GM12865 (cell line): ENCODE measurements around the gene OR51A4.

ENCODE experiments used
- DNase-seq: peaks from one replicate; pipeline ENCODE4 v3.0.0; 2010; ENCODE audit warnings: low read depth
- H3K4me3 ChIP-seq: 2 replicates; pipeline ENCODE4 v1.5.1; 2011; ENCODE audit warnings: mild to moderate bottlenecking, low read depth, low read length, control low read depth
- TF ChIP-seq, protein P1 (sequence below): IDR thresholded peaks from 2 replicates; pipeline ENCODE4 v1.5.1; 2011; ENCODE audit warnings: low read length, control low read depth, low read depth, inconsistent platforms; ENCODE audit not compliant: insufficient read depth; ENCODE audit errors: missing control alignments

Gene OR51A4

GRCh38 chr11:4947505-4947904 is at the start of gene OR51A4:
TSS of gene OR51A4 (minus strand) at chr11:4947605. CDS start at chr11:4947100, 505 bp downstream.
- H3K4me3 ChIP-seq: no peak within 1 kb of the TSS
- no peak for DNase-seq
- TF ChIP-seq, protein P1, sequence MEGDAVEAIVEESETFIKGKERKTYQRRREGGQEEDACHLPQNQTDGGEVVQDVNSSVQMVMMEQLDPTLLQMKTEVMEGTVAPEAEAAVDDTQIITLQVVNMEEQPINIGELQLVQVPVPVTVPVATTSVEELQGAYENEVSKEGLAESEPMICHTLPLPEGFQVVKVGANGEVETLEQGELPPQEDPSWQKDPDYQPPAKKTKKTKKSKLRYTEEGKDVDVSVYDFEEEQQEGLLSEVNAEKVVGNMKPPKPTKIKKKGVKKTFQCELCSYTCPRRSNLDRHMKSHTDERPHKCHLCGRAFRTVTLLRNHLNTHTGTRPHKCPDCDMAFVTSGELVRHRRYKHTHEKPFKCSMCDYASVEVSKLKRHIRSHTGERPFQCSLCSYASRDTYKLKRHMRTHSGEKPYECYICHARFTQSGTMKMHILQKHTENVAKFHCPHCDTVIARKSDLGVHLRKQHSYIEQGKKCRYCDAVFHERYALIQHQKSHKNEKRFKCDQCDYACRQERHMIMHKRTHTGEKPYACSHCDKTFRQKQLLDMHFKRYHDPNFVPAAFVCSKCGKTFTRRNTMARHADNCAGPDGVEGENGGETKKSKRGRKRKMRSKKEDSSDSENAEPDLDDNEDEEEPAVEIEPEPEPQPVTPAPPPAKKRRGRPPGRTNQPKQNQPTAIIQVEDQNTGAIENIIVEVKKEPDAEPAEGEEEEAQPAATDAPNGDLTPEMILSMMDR: no peak

GRCh38 chr11:4994551-4994950 is 47.1 kb upstream of the OR51A4 start, which contains the start of gene OR51L1:
TSS of gene OR51L1 (plus strand) at chr11:4994851. CDS start at chr11:4998983, 4,132 bp downstream.
- TF ChIP-seq, protein P1: no peak
- H3K4me3 ChIP-seq: no peak within 1 kb of the TSS
- DNase-seq: no peak

DNA sequence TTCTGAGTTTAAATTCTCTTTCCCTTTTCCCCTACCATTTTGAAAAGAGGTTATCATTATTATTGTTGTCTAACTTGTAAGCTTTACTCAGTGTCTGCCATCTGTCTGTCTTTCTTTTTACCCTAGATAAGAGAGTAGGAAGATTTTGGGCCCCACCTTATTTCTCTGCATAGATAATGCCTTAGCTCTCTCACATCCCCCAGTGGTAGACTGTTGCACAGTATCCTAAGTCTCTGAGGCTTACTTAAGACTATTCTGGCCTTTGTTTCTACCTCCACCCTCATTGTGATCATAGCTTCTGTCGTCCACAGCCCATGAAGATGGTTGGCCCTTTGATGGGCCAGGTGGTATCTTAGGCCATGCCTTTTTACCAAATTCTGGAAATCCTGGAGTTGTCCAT is 43.7 kb upstream of the OR51A4 start:
- DNase-seq: peak; percentile 9
- H3K4me3 ChIP-seq: no peak overlapping the region
- TF ChIP-seq, protein P1: peak; percentile 31

DNA sequence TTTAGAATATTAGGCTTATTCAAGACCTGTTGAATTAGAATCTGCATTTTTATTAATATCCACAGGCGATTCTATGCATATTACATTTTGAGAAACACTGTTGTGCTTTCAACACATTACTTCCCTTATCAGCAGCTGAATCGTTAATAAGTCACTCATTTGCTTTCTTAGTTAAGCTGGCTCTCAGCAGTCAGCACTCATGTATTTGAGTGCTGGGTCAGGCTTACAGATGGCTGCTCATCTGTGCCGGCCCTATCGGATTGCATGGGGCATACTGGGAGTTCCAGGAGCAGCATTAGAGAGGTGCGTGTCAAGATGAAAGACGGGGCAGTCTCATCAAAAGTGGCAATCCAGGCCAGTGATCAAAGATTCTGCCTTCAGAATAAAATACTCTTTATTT is 36.4 kb upstream of the OR51A4 start:
- TF ChIP-seq, protein P1: no peak
- DNase-seq: no peak
- H3K4me3 ChIP-seq: no peak overlapping the region

DNA sequence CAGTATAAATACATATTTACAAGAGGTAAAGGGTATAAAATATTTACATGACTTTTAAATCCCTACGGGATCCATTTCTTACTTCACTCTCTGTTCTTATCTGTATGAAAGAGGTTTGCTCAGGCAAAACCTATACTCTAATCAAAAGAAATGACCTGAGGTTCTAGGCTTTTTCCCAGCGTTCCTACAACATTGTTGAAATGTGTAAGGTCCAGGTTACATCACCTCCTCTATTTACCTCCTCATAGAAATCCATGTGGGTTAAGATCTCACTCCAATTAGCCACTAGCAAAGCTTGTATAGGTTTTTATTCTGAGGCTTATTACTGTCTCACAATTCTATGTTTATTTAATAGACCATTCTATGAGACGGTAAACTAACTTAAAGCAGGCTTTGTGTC is 35.3 kb upstream of the OR51A4 start:
- DNase-seq: no peak
- no peak overlapping the region for H3K4me3 ChIP-seq
- TF ChIP-seq, protein P1: no peak

DNA sequence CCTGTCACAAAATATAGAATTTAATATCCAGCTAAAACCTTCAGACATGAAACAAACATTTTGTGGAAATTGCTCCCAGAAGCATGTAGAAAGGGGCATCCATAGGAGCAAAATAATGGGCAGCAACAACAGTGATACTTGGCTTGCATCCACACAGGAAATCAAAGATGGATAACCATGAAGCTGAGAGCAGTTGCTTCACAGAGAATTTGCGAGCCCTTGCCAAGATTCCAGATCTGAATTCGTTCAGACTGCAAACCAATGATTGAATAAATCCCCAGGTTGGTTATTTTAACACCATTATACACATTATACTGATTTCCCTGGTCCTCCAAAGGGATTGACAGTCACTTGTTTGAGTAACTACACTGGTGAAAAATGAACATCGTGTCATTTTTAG is 31.6 kb upstream of the OR51A4 start:
- TF ChIP-seq, protein P1: no peak

DNA sequence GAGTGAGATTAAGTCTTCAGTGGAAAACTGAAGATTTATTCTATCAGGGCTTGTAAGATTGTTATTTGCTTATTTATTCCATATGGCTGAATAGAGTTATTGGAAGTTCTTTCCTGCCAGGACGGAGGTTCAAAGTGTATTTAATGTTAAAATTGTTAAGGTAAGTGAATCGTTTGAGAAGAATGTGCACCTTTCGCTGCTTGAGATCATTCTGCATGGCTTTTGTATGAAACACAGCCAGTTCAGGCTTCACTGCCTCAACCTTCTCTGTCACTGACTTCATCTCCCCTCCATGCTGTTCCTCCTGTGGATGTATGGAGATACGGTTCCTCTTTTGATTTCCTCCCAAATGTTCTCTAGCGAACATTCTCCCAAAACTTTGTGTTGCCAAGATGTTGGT is 28.0 kb upstream of the OR51A4 start:
- TF ChIP-seq, protein P1: no peak
- DNase-seq: no peak
- H3K4me3 ChIP-seq: no peak overlapping the region

More for the DNA sequence above, 31.6 kb upstream of the OR51A4 start:
- H3K4me3 ChIP-seq: no peak overlapping the region
- DNase-seq: no peak
